Astrocyte of the spinal cord (primary cell): ENCODE results near the gene S1PR5.
A peak's percentile ranks its signal among the peaks of the same experiment; 100 is the strongest.

Experiments used
- DNase-seq: peaks from one replicate; pipeline ENCODE4 v3.0.0; 2011; ENCODE audit warnings: low read depth, low spot score
- H3K4me3 ChIP-seq: 2 replicates; pipeline ENCODE4 v1.5.1; 2011; ENCODE audit warnings: low read depth, mild to moderate bottlenecking, low read length, moderate library complexity
- in situ Hi-C: cut with HindIII; loops from 2 replicates; pipeline ENCODE4 v1.10.0; 2017; ENCODE audit warnings: low sequenced_read_pairs
- TF ChIP-seq, protein P1 (sequence below): IDR thresholded peaks from 2 replicates; pipeline ENCODE4 v1.5.1; 2012; ENCODE audit warnings: low read depth, mild to moderate bottlenecking, low read length, inconsistent platforms

Gene S1PR5, protein sequence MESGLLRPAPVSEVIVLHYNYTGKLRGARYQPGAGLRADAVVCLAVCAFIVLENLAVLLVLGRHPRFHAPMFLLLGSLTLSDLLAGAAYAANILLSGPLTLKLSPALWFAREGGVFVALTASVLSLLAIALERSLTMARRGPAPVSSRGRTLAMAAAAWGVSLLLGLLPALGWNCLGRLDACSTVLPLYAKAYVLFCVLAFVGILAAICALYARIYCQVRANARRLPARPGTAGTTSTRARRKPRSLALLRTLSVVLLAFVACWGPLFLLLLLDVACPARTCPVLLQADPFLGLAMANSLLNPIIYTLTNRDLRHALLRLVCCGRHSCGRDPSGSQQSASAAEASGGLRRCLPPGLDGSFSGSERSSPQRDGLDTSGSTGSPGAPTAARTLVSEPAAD

DNA sequence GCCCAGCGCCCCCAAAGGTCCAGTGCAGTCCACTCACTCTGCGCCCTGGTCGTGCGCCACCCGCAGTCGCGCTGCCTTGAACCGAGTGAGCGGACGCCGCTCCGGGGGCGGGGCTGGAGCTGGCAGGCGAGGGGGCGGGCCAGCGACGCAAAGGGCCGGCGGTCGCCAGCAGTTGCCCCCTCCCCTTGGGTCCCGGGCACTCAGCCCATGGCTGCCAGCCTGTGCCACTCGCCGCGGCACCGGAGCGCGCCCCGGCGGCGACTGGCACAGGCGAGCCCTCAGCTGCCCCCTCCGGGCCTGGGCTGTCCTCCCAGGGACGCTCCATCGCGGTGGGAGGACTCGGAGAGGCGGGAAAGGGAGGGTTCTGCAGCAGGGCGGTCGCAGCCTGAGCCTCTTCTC lies at the start of gene S1PR5:
Gene S1PR5 (minus strand): TSS at position 87 of the 399 bp plus-strand sequence. CDS start 2,436 bp downstream, outside the sequence.
- TF ChIP-seq, protein P1, sequence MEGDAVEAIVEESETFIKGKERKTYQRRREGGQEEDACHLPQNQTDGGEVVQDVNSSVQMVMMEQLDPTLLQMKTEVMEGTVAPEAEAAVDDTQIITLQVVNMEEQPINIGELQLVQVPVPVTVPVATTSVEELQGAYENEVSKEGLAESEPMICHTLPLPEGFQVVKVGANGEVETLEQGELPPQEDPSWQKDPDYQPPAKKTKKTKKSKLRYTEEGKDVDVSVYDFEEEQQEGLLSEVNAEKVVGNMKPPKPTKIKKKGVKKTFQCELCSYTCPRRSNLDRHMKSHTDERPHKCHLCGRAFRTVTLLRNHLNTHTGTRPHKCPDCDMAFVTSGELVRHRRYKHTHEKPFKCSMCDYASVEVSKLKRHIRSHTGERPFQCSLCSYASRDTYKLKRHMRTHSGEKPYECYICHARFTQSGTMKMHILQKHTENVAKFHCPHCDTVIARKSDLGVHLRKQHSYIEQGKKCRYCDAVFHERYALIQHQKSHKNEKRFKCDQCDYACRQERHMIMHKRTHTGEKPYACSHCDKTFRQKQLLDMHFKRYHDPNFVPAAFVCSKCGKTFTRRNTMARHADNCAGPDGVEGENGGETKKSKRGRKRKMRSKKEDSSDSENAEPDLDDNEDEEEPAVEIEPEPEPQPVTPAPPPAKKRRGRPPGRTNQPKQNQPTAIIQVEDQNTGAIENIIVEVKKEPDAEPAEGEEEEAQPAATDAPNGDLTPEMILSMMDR = no peak
- no peak within 1 kb of the TSS for H3K4me3 ChIP-seq
- no peak for DNase-seq
- in situ Hi-C loops = no loop called here

DNA sequence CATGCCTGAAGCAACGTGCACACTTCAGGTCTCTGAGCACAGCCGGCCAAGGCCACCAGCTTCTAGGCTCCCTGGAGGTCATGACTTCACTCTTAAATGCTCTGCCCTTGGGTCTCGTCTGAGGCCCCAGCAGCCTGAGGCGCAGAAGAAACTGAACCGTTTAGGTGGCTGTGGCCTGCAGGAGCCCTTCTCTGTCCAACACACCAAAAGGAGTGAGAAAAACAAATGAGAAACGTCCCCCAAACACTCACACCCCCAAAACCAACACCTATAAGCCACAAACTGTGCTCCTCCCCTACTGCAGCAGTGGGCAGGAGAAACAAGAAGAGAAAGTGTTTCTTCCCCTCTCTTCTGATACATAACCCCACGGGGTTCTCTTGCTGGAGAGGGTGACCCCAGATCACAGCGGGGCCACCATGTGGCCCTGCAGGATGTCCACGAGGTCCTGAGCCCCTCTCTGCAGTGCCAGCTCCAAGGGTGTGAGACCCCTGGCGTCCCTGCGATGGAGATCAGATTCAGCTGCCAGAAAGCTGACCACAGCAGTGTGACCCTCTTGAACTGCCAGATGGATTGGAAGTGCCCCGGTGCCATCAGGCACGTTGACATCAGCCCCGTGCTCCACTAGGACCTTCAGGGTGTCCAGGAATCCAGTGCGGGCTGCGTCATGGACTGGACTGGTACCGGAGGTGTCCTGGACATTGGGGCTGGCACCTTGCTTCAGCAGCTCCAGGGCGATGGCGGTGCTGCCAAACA lies 49.6 kb upstream of the S1PR5 start:
- in situ Hi-C loops = no loop called here
- peak overlapping the region; percentile 94 for H3K4me3 ChIP-seq
- TF ChIP-seq, protein P1 = no peak
- DNase-seq = no peak

DNA sequence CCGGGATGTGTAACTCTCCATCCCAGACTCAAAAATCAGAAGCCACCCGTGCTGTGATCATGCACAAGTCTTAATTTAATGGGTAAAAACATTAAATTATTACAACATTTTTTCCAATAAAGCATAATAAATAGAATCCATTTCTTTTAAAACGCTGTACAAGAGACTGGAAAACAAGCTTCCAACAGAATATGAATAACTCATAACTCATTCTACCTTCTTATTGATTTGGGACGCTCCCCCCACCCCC lies 49.1 kb upstream of the S1PR5 start:
- TF ChIP-seq, protein P1 = no peak
- no peak for DNase-seq
- H3K4me3 ChIP-seq = peak overlapping the region; percentile 94
- in situ Hi-C loops = no loop called here

DNA sequence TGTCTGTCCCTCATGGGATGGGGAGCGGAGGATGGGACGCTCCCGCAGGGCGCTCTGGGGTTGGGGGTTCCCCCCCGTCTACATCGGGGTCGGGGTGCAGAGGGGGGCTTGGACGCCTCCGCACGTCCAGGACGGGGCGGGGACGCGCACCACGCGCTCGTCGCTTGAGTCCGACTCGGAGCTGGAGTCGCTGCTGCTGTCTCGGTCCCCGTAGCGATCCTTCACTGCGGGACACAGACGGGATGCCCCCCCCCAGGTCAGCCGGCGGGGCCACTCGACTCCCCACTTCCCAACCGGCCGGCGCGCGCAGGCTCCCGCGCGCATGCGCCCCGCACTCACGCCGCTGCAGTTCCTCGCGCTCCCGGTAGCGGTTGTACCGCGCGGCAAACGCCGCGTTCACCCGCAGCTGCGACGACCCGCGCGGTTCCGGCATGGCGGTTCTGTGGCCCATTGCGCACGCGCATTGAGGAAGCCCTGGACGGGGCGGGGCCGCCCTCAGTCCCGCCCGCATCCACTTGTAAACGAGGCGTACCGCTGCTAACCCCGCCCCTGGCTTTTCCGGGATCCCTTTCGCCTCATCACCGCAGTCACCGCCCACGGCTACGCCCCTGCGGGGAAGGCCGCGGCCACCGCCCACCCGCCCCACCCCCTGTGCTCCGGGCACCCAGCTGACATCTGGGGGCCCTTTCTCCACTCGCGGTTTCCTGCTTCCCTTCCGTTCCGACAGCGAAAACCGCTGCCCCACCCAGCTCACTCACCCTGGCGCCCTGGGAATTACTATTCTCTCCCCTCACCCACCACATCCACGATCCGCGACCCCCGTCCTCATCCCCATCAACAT lies 48.5 kb upstream of the S1PR5 start, which contains the start of gene KRI1:
Gene KRI1 (minus strand): TSS at position 444 of the 841 bp plus-strand sequence. CDS start 11 bp downstream, at position 433.
- DNase-seq = peak; percentile 97
- TF ChIP-seq, protein P1 = peak; percentile 22
- in situ Hi-C loops = no loop called here
- H3K4me3 ChIP-seq = peak within 1 kb of the TSS; percentile 94

DNA sequence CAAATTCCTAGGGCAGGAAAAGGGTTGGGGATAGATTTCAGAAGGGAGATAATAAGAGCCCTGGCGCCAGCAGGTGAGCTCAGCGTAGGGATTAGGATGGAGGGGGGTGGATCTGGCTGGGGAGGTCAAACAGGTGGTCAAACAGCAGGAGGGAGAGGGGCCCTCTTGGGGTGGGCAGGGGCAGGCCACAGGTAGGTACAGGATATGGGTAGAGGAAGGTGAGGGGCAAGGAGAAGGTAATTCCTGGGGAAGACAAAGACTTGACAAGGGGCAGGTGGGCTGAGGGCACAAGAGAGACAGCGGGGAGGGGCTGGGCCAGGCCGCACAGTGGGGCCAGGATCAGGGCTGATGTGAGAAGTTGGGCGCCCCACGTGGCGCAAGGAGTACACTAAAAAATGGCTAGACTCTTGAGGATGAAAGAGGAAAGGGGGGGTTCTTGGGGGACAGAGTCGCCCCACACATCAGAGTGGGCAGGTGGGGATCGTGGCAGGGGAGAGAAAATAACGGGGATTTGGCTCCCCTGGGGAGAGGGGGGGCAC lies 47.9 kb upstream of the S1PR5 start:
- peak; percentile 32 for DNase-seq
- TF ChIP-seq, protein P1 = peak; percentile 39
- H3K4me3 ChIP-seq = peak overlapping the region; percentile 94
- in situ Hi-C loops = no loop called here

DNA sequence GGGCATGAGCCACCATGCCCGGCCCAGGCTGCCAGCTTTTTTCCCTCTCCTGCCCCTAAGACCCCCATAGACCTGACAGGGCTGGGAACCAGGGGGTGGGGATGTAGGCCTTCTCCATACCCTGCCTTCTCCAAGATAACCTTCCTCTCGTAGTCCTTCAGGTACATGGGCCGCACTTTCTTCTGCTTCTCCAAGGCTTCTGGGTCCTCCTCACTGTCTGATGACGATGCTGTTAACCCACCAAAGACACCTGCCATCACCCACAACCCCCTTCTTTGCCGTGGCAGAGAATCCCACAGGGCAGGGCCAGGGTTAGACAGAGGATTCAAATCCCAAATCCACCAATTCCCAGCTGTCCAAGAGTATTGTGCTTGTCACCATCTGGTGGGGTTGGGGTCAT lies 45.4 kb upstream of the S1PR5 start:
- TF ChIP-seq, protein P1 = no peak
- no peak for DNase-seq
- H3K4me3 ChIP-seq = no peak overlapping the region
- in situ Hi-C loops = no loop called here
